A673 (cell line): Measurements from ENCODE around the gene IL1RN. TPM values are rescaled to one million over a fixed set of nuclear protein-coding genes. Genes with fewer than 3 reads are reported as not detected.

ENCODE experiments used
- BruUV-seq: library from RNA; stranded (reverse); fragments of 400-500 nt; replicated peaks from 2 replicates; lab custom pipeline; 2021; lab: Mats Ljungman, UMichigan
- CTCF ChIA-PET: fragments of 300-600 bp; sonication (Branson Sonifier 250); formaldehyde crosslinking; loops from one replicate; lab custom pipeline; 2022; ENCODE audit warnings: antibody characterized with exemption; lab: Charles Lee
- POLR2A ChIA-PET: fragments of 300-600 bp; sonication (Branson Sonifier 250); formaldehyde crosslinking; loops from one replicate; lab custom pipeline; 2022; ENCODE audit warnings: antibody characterized with exemption; ENCODE audit not compliant: low non-redundant PET; lab: Charles Lee
- DNase-seq: peaks from one replicate; pipeline ENCODE4 v3.0.0-alpha.2; 2015; ENCODE audit warnings: low spot score
- H3K27ac ChIP-seq: fragments of 200-600 bp; sonication (generic); 2 replicates; pipeline ENCODE4 v1.5.1; 2016; ENCODE audit warnings: mixed run types, low read depth, mild to moderate bottlenecking, mixed read lengths, antibody characterized with exemption, low read length; ENCODE audit not compliant: poor library complexity, severe bottlenecking
- H3K27me3 ChIP-seq: fragments of 200-600 bp; sonication (generic); replicated peaks from 2 replicates; pipeline ENCODE4 v1.6.1; 2017; ENCODE audit warnings: mixed run types, low read depth, mild to moderate bottlenecking, mixed read lengths, antibody characterized with exemption, low read length; ENCODE audit not compliant: insufficient read depth, poor library complexity
- H3K36me3 ChIP-seq: fragments of 200-600 bp; sonication (generic); 2 replicates; pipeline ENCODE4 v1.6.1; 2016; ENCODE audit warnings: mixed run types, mild to moderate bottlenecking, mixed read lengths, antibody characterized with exemption, low read length; ENCODE audit not compliant: insufficient read depth, poor library complexity, severe bottlenecking
- H3K4me1 ChIP-seq: fragments of 200-600 bp; sonication (generic); 2 replicates; pipeline ENCODE4 v1.6.1; 2017; ENCODE audit warnings: mixed run types, mild to moderate bottlenecking, mixed read lengths, antibody characterized with exemption, low read length; ENCODE audit not compliant: insufficient read depth, poor library complexity, severe bottlenecking
- H3K4me3 ChIP-seq: fragments of 200-600 bp; sonication (generic); 2 replicates; pipeline ENCODE4 v1.5.1; 2016; ENCODE audit warnings: low read depth, mixed run types, mild to moderate bottlenecking, mixed read lengths, low read length; ENCODE audit not compliant: poor library complexity, severe bottlenecking
- H3K9me3 ChIP-seq: fragments of 200-600 bp; sonication (generic); 2 replicates; pipeline ENCODE4 v1.6.1; 2016; ENCODE audit warnings: mixed run types, low read depth, mild to moderate bottlenecking, mixed read lengths, antibody characterized with exemption, low read length; ENCODE audit not compliant: poor library complexity, severe bottlenecking
- EZH2 ChIP-seq: fragments of 200-600 bp; sonication (generic); IDR thresholded peaks from 2 replicates; pipeline ENCODE4 v1.6.1; 2017; ENCODE audit warnings: borderline replicate concordance, low read depth, mild to moderate bottlenecking, mixed read lengths, antibody characterized with exemption, low read length; ENCODE audit not compliant: poor library complexity, severe bottlenecking
- intact Hi-C: fragments of 100-400 bp; cut with micrococcal nuclease; formaldehyde crosslinking; loops from one replicate; pipeline ENCODE4 v1.10.0; 2022; ENCODE audit not compliant: unreplicated experiment
- total RNA-seq: library from RNA; stranded (reverse); gene quantifications from 2 replicates; pipeline ENCODE4 v1.2.3, GENCODE V29; 2021
- TF ChIP-seq, protein P1 (sequence below): fragments of 300-800, 200-600 bp; sonication (generic); conservative IDR thresholded peaks from 2 replicates; pipeline ENCODE4 v1.5.1; 2017; ENCODE audit warnings: low read depth, mild to moderate bottlenecking, antibody characterized with exemption, low read length, moderate library complexity, mixed read lengths

The IL1RN gene
- total RNA-seq, 1 experiment from 2014 or later, result not detected

- POLR2A ChIA-PET, result no interaction called here
- TF ChIP-seq, protein P1, sequence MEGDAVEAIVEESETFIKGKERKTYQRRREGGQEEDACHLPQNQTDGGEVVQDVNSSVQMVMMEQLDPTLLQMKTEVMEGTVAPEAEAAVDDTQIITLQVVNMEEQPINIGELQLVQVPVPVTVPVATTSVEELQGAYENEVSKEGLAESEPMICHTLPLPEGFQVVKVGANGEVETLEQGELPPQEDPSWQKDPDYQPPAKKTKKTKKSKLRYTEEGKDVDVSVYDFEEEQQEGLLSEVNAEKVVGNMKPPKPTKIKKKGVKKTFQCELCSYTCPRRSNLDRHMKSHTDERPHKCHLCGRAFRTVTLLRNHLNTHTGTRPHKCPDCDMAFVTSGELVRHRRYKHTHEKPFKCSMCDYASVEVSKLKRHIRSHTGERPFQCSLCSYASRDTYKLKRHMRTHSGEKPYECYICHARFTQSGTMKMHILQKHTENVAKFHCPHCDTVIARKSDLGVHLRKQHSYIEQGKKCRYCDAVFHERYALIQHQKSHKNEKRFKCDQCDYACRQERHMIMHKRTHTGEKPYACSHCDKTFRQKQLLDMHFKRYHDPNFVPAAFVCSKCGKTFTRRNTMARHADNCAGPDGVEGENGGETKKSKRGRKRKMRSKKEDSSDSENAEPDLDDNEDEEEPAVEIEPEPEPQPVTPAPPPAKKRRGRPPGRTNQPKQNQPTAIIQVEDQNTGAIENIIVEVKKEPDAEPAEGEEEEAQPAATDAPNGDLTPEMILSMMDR, result no peak
- no peak for TF ChIP-seq EZH2
- Histone ChIP-seq H3K27ac (no peak overlapping the region), H3K36me3 (no peaks in the 10 kb centered on the region), H3K4me3 (no peak overlapping the region), H3K4me1 (no peaks in the 10 kb centered on the region), H3K27me3 (peaks cover 3% of the 10 kb centered on the region), H3K9me3 (no peaks in the 10 kb centered on the region)
- no peak for DNase-seq
- CTCF ChIA-PET, result interaction anchor here (0.6 kb wide), 1 partner anchor 124 kb away, joined by 3 read pairs; no protein-coding TSS in a partner anchor
- no TSS peak for BruUV-seq
- intact Hi-C loops, result no loop called here
Measured at GRCh38 chr2:113114996-113115395, 12.4 kb upstream of the IL1RN start.

DNA sequence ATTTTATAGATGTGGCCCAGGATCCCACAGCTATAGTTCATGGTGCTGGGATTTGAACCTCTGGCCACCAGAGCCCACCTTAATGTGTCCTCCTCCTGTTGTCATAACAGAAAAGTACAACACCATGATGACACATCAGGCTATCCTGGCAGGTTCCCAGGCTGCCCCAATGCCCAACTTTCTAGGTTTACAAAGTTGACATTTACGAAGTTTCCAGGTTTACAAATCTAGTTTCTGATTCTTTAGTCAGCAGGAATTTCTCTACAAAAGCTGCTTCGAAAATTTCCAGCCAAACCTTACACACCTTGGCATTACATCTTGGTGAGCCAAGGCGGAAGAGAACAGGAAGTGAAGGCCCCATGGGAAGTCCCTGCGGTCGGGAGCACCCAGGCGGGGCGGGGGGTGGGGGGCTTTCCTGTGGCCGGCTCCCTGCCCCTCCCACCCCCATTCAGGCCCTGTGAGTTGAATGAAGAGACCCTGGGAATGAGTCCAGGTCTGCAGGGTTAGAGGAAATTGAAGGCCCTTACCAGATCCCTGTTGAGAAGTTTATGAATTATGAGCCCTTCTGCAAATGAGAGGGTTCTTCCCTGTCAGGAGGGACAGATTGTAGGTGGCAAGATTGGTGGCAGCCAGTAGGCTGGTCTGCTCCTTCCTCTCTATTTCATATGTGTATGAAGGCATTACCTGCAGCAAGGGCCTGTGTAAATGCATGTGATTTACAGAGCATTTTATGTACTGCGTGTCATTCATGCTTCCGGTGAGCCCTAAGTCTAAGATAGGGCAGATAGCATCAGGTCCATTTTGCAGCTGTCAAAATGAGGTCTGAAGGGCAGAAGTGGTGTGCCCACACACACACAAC is 11.1 kb upstream of the IL1RN start:
- no peak for TF ChIP-seq EZH2
- TF ChIP-seq, protein P1, result no peak
- CTCF ChIA-PET, result no interaction called here
- no peak overlapping the region for H3K27ac ChIP-seq
- intact Hi-C loops, result no loop called here
- no TSS peak for BruUV-seq
- H3K27me3 ChIP-seq, result peaks cover 5% of the 10 kb centered on the region
- H3K4me3 ChIP-seq, result no peak overlapping the region
- POLR2A ChIA-PET, result no interaction called here
- no peak for DNase-seq
- H3K4me1 ChIP-seq, result no peaks in the 10 kb centered on the region
- H3K9me3 ChIP-seq, result no peaks in the 10 kb centered on the region
- no peaks in the 10 kb centered on the region for H3K36me3 ChIP-seq

DNA sequence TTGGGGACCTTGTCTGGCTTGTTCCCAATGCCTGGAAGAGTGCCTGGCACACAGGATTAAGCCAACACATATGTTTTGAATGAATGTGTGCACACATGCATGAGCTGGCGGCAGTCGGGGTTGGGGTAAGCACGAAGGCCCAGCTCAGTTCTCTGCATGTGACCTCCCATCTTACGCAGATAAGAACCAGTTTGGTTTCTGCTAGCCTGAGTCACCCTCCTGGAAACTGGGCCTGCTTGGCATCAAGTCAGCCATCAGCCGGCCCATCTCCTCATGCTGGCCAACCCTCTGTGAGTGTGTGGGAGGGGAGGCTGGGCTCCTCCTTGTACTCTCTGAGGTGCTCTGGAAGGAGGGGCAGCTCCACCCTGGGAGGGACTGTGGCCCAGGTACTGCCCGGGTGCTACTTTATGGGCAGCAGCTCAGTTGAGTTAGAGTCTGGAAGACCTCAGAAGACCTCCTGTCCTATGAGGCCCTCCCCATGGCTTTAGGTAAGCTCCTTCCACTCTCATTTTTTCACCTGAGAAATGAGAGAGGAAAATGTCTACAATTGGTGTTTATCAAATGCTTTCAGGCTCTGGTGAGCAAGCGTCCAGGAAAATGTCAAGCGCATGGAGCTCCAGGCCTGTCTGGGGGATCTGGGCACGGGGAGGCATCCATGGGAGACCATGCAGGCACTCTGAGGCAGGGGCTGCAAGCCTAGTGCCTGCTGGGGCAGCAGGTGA is 9.7 kb upstream of the IL1RN start:
- no peaks in the 10 kb centered on the region for H3K36me3 ChIP-seq
- no peak overlapping the region for H3K27ac ChIP-seq
- POLR2A ChIA-PET, result no interaction called here
- intact Hi-C loops, result no loop called here
- no peak for DNase-seq
- no peak overlapping the region for H3K4me3 ChIP-seq
- CTCF ChIA-PET, result no interaction called here
- BruUV-seq, result no TSS peak
- H3K27me3 ChIP-seq, result peaks cover 12% of the 10 kb centered on the region
- no peaks in the 10 kb centered on the region for H3K4me1 ChIP-seq
- H3K9me3 ChIP-seq, result no peaks in the 10 kb centered on the region
- no peak for TF ChIP-seq EZH2
- TF ChIP-seq, protein P1, result no peak
